ENCODE data around the gene GBP3. TPM values are rescaled to one million over a fixed set of nuclear protein-coding genes. Genes with fewer than 3 reads are reported as not detected.

The GBP3 gene
- total RNA-seq, 4 donors from 2014 or later = 15.5 to 22.8 (median 17.6) TPM

DNA sequence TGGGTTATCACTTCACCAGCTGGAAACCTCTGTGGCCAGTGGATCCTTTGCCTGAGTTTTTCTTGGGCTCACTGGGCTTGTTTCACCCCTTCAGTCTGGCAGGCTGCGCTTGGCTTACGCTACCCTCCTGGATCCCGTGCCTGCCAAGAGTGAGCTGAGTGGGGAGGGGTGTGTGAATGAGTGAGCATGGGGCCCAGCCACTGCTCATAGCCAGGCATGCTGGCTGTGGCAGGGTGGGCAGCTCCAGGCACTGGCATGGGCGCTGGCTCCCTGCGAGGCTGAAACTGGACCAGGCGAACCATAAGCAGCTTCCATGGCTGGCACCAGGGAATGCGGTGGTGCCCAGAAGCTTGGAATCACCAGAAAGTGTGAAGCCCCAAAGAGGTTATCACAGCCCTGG lies 19.8 kb upstream of the GBP3 start:
- TF ChIP-seq CTCF (IDR thresholded peaks at IDR 0.05; ENCODE audit: low read depth) = no peak

GRCh38 chr1:89041721-89042120 lies 19.1 kb upstream of the GBP3 start:
- TF ChIP-seq CTCF (IDR thresholded peaks at IDR 0.05; ENCODE audit: low read depth) = no peak

DNA sequence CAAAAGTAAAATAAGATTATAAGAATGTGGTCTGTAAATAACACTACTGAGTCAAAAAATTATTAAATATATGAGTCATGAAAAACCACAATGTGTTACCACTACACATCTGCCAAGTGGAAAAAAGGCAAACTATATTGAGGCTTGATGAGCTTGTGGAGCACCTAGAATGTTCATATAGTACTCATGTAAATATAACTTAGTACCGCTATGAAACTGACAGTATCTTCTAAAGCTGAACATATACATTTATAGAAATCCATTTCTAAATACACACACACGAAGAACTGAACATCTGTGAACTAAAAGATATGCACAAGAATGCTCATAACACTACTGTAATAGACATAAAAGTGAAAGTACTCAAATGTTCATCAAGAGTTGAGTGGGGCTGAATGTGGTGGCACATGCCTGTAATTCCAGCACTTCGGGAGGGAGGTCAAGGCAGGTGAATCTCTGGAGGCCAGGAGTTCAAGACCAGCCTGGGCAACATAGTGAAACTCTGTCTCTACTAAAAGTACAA lies 18.5 kb upstream of the GBP3 start:
- TF ChIP-seq CTCF (IDR thresholded peaks at IDR 0.05; ENCODE audit: low read depth) = no peak

DNA sequence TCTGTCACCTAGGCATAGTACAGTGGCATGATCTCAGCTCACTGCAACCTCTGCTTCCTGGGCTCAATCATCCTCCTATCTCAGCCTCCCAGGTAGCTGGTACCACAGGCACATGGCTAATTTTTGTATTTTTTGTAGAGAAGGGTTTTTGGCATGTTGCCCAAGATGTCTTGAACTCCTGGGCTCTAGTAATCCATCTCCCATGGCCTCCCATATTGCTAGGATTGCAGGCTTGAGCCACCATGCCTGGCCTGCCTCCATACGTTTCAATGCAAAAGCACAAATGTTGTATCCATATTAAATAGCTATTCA lies 17.6 kb upstream of the GBP3 start:
- no peak for TF ChIP-seq CTCF (IDR thresholded peaks at IDR 0.05; ENCODE audit: low read depth)

DNA sequence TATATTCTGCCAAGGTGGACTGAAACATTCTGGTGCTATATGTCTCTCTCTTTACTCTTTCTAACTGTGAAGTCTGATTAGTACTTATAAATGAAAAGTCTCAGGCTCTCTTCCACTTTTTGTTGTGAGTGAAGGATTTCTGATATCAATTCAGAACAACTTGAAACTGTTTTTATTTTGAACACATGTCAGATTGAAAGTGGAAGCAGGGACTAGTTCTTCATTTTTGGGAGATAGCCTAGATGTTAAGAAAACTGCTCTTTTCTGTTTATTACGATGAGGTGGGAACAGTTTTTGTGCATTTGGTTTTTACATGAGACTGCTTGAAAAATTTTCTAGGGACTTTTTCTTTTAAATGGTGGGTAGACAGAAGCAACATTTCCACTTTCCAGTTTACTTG lies 14.5 kb upstream of the GBP3 start:
- TF ChIP-seq CTCF (IDR thresholded peaks at IDR 0.05; ENCODE audit: low read depth) = no peak

GRCh38 chr1:89035080-89035479 lies 12.4 kb upstream of the GBP3 start:
- TF ChIP-seq CTCF (IDR thresholded peaks at IDR 0.05; ENCODE audit: low read depth) = no peak

GRCh38 chr1:89025928-89026327 lies 3.3 kb upstream of the GBP3 start:
- no peak for TF ChIP-seq CTCF (IDR thresholded peaks at IDR 0.05; ENCODE audit: low read depth)
